Left cardiac atrium (tissue), 4 donors: ENCODE data around the gene PFAS. TPM values are rescaled to one million over a fixed set of nuclear protein-coding genes. Genes with fewer than 3 reads are reported as not detected.
"Not testable (repeated sequence)": the region's sequence is repeated elsewhere in the genome, so short reads cannot be mapped to it uniquely, and the experiment has no call there.

ENCODE experiments used
- ATAC-seq, 2 donors: fragments of 200-7000 bp; cut with Tn5 transposase; one replicate each; pipeline ENCODE4 v1.9.1; 2020; ENCODE audit warnings: mild to moderate bottlenecking in 2 of 2, moderate library complexity in 2 of 2
- DNase-seq: peaks from one replicate; pipeline ENCODE4 v3.0.0-alpha.2; 2020
- intact Hi-C, 2 donors: fragments of 100-400 bp; cut with DNase I; formaldehyde crosslinking; loops; one replicate each; pipeline versions ENCODE4 v1.14.1 to v1.15.1; 2022 to 2023
- total RNA-seq, 2 donors: library from RNA; stranded (reverse); fragmentation: NEBNext Ultra II Directional; extraction: Animal tissue kit (Norgen Biotek cat#: 25700); gene quantifications; one replicate each; pipeline ENCODE4 v1.2.1, GENCODE V29; 2021
- donor health status: DM: no; HTN: yes; CAD: no.
- donor health status: DM: no; HTN: yes; CAD: no; lungs with severe emphysema.
- donor health status: DM: yes; HTN: yes; CAD: no.
- donor health status: Dilated cardiomyopathy.

Gene PFAS
- total RNA-seq, 2 donors from 2014 or later: 13.5 to 24.1 TPM

DNA sequence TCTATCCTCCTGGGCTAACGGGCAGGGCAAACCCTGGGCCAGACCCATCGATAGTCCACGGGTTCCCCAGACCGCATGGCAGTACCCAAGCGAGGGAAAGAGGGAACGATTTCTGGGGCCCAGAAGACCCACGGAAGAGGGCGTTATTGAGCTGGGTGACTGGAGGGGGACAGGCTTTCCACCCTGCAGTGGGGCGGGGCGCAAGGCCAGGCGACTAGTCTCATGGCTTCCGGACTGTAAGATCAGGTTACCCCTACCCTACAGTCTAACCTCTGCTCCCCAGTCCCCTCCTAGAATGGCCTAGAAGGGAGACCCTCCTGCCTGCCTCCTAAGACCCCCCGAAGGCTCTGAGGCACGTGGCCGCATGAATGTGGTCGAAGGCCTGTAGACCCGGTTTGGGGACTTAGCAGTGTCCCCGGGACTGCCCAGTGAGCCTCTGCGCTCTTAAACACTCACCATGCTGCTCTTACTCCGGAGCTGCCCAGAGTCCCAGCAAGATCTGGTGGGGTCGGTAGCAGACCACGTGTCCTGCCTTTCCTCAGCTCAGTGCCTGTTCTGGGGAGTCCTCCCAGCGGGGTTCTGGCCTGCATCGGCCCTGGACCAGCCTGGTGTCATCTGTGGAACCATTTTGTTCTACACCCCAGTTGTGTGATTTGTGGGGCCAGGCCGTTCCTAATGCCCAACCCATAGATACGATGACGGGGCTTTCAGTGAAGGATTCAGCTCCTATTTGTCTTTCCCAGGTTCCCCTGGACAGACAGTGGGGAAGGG lies 25.5 kb upstream of the PFAS start:
- ATAC-seq (peak; percentile 1 to 10), DNase-seq (peak; percentile 78)
- intact Hi-C loops: loop anchor here (2.0 kb wide), 2 partner anchors 37 to 71 kb away; partner anchors contain the start of gene SLC25A35 (in 1 of the 2)

GRCh38 chr17:8224891-8225812 lies 23.9 kb upstream of the PFAS start:
- intact Hi-C loops: loop anchor here in 1 of 2 donors (5.0 kb wide), 1 partner anchor 103 kb away; the partner anchor contains the start of gene HES7
- ATAC-seq (no peak), DNase-seq (no peak)

- ATAC-seq (no peak), DNase-seq (peak; percentile 44)
- intact Hi-C loops: loop anchor here in 1 of 2 donors (5.0 kb wide), 1 partner anchor 104 kb away; the partner anchor contains the start of gene HES7
These were observed 23.1 kb upstream of the PFAS start for GRCh38 chr17:8225813-8226535.

DNA sequence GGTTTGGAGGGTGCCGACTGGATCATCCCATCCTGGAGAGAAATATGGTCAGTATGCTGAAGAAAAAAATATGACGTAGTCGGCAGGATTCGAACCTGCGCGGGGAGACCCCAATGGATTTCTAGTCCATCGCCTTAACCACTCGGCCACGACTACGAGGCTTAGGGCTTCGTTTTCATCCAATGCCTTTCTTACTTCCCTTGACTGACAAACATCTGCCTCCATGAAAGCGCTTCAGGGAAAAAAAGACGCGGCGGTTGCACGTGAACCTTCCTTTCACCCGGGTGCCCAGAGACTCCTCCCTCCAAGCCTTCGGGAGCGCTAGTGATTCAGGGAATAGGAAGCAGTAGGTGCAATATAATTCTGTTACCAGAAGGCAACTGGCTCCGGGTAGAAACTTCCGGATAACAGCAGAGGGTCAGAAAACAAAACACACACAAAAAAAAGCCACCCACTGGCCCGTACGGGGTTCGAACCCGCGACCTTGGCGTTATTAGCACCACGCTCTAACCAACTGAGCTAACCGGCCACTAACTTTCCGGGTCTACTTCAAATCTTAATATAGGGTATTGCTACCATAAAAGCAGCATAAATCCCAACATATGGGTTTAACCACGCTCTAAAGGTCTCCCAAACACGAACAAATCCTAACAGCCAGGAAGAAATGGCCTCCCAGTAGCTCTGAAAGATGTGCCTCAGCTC lies 22.4 kb upstream of the PFAS start:
- DNase-seq (peak; percentile 69), ATAC-seq (peak; percentile 3 to 23)
- intact Hi-C loops: loop anchor here in 1 of 2 donors (5.0 kb wide), 1 partner anchor 104 kb away; the partner anchor contains the start of gene HES7

GRCh38 chr17:8227238-8227581 lies 21.9 kb upstream of the PFAS start:
- ATAC-seq (no peak), DNase-seq (no peak)
- intact Hi-C loops: loop anchor here in 1 of 2 donors (5.0 kb wide), 1 partner anchor 105 kb away; the partner anchor contains the start of gene HES7

- ATAC-seq (no peak), DNase-seq (no peak)
- intact Hi-C loops: no loop called here
These were observed 17.4 kb upstream of the PFAS start for GRCh38 chr17:8231701-8232100.

DNA sequence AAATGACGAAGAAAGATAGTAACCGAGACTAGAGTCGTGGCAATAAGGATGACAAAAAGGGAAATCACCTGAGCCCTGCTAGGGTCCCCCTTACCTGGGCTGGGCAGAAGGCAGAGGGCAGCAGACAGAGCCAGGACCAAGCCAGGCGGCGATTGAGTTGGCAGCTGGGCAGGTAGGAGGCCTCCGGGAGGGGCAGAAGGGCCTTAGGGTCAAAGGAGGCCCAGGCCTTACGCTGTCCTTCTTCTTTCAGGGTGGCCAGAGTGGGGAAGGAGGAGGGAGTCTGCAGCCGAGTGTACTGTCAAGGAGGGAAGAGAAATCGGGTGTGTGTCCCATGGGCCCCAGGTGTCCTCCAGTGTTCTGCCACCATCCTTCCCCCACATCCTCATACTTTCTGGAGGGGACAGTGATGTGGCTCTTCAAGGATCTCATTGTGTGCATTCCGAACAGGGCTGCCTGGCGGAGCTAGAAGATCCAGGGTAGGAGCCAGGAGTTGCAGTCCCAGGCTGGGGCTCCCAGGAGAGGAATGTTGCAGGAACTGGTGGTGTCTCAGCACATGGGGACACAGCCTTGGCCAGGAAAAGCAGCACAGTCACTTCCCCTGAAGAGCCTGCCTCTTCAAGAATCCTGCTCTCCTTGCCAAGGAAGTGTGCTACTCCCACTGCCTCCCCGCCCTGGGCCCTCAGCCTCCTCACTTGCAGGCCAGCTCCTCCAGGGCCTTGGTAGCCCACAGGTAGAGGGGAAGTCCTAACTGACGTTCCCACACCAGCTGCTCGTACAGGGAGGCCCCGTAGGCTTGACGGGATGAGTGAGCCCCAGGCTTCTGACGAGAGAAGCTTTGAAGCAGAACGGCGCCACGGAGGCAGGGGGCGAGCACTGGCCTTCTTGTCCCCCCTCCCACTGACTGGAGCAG lies 14.5 kb upstream of the PFAS start:
- intact Hi-C loops: no loop called here
- ATAC-seq (peak in 1 of 2 donors; percentile 49), DNase-seq (no peak)

- intact Hi-C loops: no loop called here
- ATAC-seq: no peak
- no peak for DNase-seq
These were observed 13.4 kb upstream of the PFAS start for GRCh38 chr17:8235676-8236075.

- no peak for DNase-seq
- intact Hi-C loops: no loop called here
- no peak for ATAC-seq
These were observed 11.9 kb upstream of the PFAS start for GRCh38 chr17:8237175-8237574.

GRCh38 chr17:8237886-8238285 lies 11.2 kb upstream of the PFAS start:
- no peak for DNase-seq
- no peak for ATAC-seq
- intact Hi-C loops: no loop called here

DNA sequence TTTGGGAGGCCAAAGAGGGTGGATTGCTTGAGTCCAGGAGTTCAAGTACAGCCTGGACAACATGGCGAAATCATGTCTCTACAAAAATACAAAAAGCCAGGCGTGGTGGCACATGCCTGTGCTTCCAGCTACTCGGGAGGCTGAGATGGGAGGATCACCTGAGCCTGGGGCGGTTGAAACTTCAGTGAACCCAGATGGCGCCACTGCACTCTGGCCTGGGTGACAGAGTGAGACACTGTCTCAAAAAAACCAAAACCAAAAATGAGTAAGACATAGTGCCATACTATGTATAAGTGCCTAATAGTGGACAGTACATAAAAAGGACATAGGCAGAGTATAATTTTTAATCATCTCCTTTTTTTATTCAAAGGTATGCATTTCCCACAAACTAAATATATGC lies 5.3 kb upstream of the PFAS start:
- ATAC-seq (no peak), DNase-seq (no peak)
- intact Hi-C loops: no loop called here

GRCh38 chr17:8244768-8245167 lies 4.3 kb upstream of the PFAS start:
- intact Hi-C loops: no loop called here
- DNase-seq (no peak), ATAC-seq (no peak)

DNA sequence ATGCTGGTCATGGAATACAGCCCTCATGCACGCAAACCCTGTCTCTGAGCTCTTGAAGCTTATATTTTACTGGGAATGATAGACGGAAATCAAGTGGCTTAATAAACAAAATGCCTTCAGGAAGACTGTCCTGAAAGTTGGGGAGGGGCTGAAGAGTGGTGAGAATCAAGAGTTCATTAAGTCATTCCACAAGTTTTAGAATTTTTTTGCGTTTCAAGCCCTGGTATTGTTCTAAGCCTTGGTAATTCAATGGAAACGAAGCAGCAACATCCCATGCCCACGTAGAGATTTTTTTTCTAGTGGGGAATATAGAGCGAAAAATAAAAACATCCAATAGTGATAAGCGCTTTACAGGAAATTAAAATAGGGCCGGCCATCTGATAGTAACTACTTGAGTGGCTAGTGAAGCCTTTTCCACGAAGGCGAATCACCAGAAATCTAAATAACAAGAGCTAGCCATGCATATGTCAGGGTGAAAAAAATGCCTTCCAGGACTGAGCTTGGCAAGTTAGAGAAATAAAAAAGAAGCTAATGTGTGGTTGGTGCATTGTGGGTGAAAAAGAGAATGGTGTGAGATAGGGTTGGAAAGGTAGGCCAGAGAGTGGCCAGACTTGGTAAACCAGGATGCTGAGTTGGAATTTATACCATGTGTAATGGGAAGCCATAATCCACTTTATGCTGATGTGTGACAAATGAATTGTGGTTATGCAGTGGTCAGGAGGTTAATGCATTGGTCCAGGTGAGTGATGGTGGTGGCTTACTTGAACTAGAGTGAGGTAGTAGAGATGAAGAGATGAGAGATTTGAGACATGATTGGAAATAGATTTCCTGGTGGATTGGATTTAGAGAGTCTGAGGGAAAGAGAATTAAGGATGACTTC lies 772 bp downstream of the PFAS start:
- ATAC-seq (no peak), DNase-seq (no peak)
- intact Hi-C loops: loop anchor here in 1 of 2 donors (5.0 kb wide), 1 partner anchor 37 kb away; the partner anchor contains the start of gene RANGRF

- intact Hi-C loops: loop anchor here in 1 of 2 donors (5.0 kb wide), 1 partner anchor 36 kb away; the partner anchor contains the start of gene RANGRF
These were observed 2.3 kb downstream of the PFAS start for GRCh38 chr17:8251411-8251810.

GRCh38 chr17:8253801-8254200 lies 4.7 kb downstream of the PFAS start:
- ATAC-seq (no peak), DNase-seq (no peak)
- intact Hi-C loops: loop anchor here in 1 of 2 donors (5.0 kb wide), 1 partner anchor 34 kb away; the partner anchor contains the start of gene RANGRF

More at GRCh38 chr17:8251411-8251810, 2.3 kb downstream of the PFAS start:
- not testable (repeated sequence) for ATAC-seq, DNase-seq

DNA sequence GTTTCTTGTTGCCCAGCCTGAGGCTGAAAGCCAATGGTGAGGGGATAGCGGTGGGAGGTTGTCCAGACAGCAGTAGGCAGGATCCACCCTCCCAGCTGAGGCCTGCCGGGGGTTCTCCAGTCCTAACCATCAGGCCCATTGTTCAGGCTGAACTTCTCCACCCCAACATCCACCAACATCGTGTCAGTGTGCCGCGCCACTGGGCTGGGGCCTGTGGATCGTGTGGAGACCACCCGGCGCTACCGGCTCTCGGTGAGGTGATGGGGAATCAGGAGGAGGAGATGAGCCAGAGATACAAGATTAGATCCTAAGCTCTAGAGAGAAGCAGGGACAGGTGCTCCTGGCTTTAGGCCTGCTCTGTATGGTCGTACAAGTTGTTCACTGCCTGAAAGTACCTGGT lies 5.8 kb downstream of the PFAS start:
- DNase-seq (no peak), ATAC-seq (no peak)
- intact Hi-C loops: loop anchor here in 1 of 2 donors (5.0 kb wide), 1 partner anchor 32 kb away; the partner anchor contains the start of gene RANGRF
